Skeletal muscle tissue (tissue), 4 donors: Measurements from ENCODE around the gene PHF19. TPM values are rescaled to one million over a fixed set of nuclear protein-coding genes. Genes with fewer than 3 reads are reported as not detected.

Source experiments
- H3K27ac ChIP-seq: one replicate; pipeline ENCODE4 v1.7.0; 2013; ENCODE audit warnings: mild to moderate bottlenecking, low read depth, low read length, inconsistent platforms
- H3K27me3 ChIP-seq, 3 donors: one replicate each; pipeline ENCODE4 v1.7.0; 2013; ENCODE audit warnings: low read length in 3 of 3; ENCODE audit not compliant: control insufficient read depth in 3 of 3, insufficient read depth in 3 of 3
- H3K36me3 ChIP-seq, 3 donors: one replicate each; pipeline ENCODE4 v1.7.0; 2013; ENCODE audit warnings: low read length in 3 of 3; ENCODE audit not compliant: control insufficient read depth in 3 of 3, insufficient read depth in 3 of 3
- H3K4me1 ChIP-seq, 3 donors: one replicate each; pipeline ENCODE4 v1.7.0; 2013; ENCODE audit warnings: low read length in 3 of 3, mild to moderate bottlenecking in 3 of 3; ENCODE audit not compliant: control insufficient read depth in 3 of 3, insufficient read depth in 3 of 3
- H3K4me3 ChIP-seq, 3 donors: one replicate each; pipeline ENCODE4 v1.7.0; 2013; ENCODE audit warnings: low read length in 3 of 3
- H3K9ac ChIP-seq, 3 donors: one replicate each; pipeline ENCODE4 v1.7.0; 2013; ENCODE audit warnings: low read length in 3 of 3, mild to moderate bottlenecking in 3 of 3, moderate library complexity in 2 of 3, low read depth in 1 of 3
- H3K9me3 ChIP-seq, 3 donors: one replicate each; pipeline ENCODE4 v1.7.0; 2013; ENCODE audit warnings: low read length in 3 of 3; ENCODE audit not compliant: control insufficient read depth in 3 of 3
- total RNA-seq: library from RNA; depleted of rRNA; stranded (reverse); fragments of >200 nt; gene quantifications from one replicate; pipeline ENCODE4 v1.2.3, GENCODE V29; 2014
- donor health status: Osteomylitis.

PHF19 gene
- total RNA-seq, 1 donor from 2014 or later = 14.1 TPM

DNA sequence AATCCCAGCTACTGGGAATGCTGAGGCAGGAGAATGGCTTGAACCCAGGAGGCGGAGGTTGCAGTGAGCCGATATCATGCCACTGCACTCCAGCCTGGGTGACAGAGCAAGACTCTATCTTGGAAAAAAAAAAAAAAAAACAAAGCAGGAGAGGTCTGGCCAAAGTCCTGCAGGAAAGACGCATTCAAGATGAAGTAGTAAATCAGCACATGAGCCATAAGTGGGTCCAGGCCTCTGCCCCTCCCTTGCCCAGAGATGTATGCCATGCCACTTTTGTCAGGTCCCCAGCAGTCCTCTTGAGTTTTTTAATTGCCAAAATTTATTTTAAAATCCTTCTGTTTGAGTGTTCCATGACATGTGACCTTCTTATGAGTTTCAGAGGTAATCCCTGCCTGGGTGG lies 8.5 kb upstream of the PHF19 start:
- Histone ChIP-seq H3K4me1 (peaks cover 2 to 9% (median 8%) of the 10 kb centered on the region in 3 donors), H3K36me3 (no peaks in the 10 kb centered on the region), H3K27ac (no peak overlapping the region), H3K9ac (no peak overlapping the region), H3K4me3 (no peak overlapping the region), H3K9me3 (no peaks in the 10 kb centered on the region), H3K27me3 (peaks cover 0 to 6% (median 4%) of the 10 kb centered on the region in 3 donors)

DNA sequence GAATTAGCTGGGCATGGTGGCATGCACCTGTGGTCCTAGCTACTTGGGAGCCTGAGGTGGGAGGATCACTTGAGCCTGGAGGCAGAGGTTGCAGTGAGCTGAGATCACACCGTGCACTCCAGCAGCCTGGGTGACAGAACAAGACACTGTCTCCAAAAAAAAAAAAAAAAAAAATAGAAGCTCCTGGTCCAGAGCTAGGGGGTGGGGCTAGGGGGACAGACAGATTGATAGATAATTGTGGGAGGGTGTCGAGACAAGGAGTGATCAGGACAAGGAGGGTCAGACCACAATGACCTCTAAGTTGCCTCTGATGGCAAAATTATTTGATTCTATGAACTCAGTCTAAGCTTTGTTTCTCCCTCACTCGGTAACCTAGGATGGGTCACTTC lies 6.6 kb upstream of the PHF19 start:
- Histone ChIP-seq H3K9ac (no peak overlapping the region), H3K9me3 (no peaks in the 10 kb centered on the region), H3K36me3 (no peaks in the 10 kb centered on the region), H3K27me3 (peaks cover 3 to 16% (median 12%) of the 10 kb centered on the region in 3 donors), H3K4me1 (peaks cover 2 to 9% (median 8%) of the 10 kb centered on the region in 3 donors), H3K27ac (no peak overlapping the region), H3K4me3 (no peak overlapping the region)

GRCh38 chr9:120882935-120883607 lies 6.1 kb upstream of the PHF19 start:
- Histone ChIP-seq H3K4me1 (peaks cover 2 to 13% (median 8%) of the 10 kb centered on the region in 3 donors), H3K27me3 (peaks cover 5 to 21% (median 18%) of the 10 kb centered on the region in 3 donors), H3K27ac (no peak overlapping the region), H3K36me3 (no peaks in the 10 kb centered on the region), H3K9me3 (no peaks in the 10 kb centered on the region), H3K9ac (no peak overlapping the region), H3K4me3 (no peak overlapping the region)

DNA sequence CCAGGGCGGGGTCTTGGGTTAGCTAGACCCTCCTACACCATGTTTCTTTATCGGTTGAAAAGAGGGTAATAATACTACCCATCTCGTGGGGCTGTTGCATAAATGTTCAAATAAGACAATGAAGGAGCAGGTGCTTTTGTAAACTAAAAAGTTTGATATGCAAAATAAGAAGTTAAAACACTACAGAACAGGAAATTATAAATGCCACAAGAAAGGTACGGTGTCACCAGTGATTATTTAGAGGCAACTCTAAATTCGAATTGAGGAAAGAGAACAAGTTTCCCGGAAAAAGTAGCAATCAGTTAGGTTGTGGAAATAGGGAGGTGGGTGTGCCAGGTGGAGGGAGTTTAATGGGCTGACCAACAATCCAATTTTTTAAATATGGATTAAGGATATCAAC lies 2.5 kb upstream of the PHF19 start:
- Histone ChIP-seq H3K9ac (no peak overlapping the region), H3K4me1 (peaks cover 0 to 15% (median 11%) of the 10 kb centered on the region in 3 donors), H3K4me3 (no peak overlapping the region), H3K9me3 (no peaks in the 10 kb centered on the region), H3K27me3 (peaks cover 5 to 29% (median 24%) of the 10 kb centered on the region in 3 donors), H3K36me3 (no peaks in the 10 kb centered on the region), H3K27ac (no peak overlapping the region)

DNA sequence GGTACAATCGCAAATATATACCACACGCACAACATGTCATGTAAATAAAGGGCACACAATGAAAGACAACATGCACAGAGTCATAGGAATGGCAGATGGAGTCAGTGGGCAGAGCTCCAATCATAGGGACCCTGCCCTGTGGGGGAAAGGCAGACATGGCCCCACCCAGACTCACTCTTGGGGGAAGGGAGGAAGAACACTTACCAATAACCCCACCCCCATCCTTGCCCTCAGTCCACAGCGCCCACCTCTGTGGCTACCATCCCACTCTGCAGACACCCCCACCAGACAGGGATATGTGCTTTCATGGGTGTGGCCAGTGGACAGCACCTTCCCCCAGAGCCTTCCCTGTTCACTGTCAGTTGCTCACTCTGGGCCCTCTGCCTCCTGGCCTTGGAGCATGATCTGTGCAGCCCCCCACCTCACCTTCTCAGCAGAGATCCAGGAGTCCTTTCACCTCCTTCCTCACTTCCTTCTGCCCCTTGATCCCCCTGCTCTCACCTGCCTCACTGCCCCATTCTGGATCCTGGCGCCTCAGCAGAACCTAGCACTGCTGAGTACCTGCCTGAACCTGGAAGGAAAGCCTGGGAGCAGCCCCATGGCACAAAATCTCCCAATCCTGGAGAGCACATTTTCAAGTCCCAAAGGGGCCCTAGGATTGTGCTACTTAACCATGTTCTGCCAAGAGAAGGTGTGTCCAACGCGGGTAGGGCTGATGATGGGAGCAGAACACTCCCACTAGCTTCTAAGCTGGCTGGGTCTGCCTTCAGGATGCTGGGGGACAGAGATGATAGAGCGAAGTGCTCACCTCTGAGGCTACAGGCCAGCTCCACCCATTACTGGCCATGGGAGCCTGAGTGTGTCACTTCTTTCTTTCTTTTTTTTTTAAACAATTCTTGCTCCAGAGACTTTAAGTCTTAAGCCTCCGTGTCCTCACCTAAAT lies 1.5 kb upstream of the PHF19 start:
- Histone ChIP-seq H3K27me3 (peaks cover 5 to 29% (median 24%) of the 10 kb centered on the region in 3 donors), H3K9me3 (no peaks in the 10 kb centered on the region), H3K27ac (no peak overlapping the region), H3K9ac (peak overlapping the region in 1 of 3 donors; percentile 59), H3K4me1 (peaks cover 0 to 15% (median 11%) of the 10 kb centered on the region in 3 donors), H3K36me3 (no peaks in the 10 kb centered on the region), H3K4me3 (no peak overlapping the region)

- Histone ChIP-seq H3K4me3 (peak overlapping the region; percentile 67 to 93 (median 85)), H3K27ac (no peak overlapping the region), H3K9ac (peak overlapping the region; percentile 59 to 82 (median 76)), H3K36me3 (peaks cover 0 to 2% (median 0%) of the 10 kb centered on the region in 3 donors), H3K9me3 (no peaks in the 10 kb centered on the region), H3K4me1 (peaks cover 0 to 15% (median 11%) of the 10 kb centered on the region in 3 donors), H3K27me3 (peaks cover 5 to 29% (median 21%) of the 10 kb centered on the region in 3 donors)
These were observed 467 bp upstream of the PHF19 start for GRCh38 chr9:120877276-120878034.

DNA sequence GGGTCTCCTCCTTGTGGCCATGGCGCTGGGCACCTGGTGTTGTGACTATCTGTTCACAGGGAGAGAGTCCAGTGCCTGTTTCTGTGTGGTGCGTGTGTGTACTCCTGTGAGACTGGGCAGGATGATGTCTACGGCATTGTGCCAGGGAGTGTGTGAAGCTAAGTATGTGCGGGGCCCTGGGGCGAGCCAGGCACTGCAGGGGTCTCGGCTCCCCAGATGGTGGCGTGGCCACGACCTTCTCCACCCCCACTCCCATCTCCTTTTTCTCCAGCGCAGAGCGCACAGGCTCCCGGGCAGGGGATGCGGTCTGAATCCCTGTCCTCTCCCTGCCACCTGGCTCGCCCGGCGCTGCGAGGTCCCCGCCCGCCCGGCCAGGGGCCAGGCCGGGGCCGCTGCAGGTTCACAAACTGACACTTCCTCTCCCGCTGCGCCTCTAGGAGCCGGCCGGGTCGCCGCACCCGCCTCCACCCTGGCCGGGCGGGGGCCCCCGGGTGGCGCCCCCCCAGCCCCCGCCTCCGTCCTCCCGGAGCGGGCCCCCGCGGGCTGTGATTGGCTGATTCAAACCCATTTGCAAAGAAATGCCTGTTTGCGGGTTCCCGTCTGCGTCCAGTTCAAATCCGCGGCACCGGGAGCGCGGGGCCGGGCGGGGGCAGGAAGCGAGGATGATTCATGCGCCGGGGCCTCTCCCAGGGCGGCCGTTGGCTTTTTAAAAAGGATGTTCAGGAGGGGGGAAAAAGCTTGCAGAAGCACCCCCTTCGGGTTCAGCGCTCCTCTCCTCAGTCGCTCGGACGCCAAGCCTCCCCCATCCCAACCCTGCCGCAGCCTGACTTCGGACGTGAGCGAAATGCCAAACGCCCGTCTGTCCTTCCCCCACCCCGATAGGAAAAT lies 790 bp downstream of the PHF19 start:
- Histone ChIP-seq H3K9ac (peak overlapping the region in 2 of 3 donors; percentile 59 to 70), H3K4me3 (peak overlapping the region; percentile 64 to 70 (median 69))

DNA sequence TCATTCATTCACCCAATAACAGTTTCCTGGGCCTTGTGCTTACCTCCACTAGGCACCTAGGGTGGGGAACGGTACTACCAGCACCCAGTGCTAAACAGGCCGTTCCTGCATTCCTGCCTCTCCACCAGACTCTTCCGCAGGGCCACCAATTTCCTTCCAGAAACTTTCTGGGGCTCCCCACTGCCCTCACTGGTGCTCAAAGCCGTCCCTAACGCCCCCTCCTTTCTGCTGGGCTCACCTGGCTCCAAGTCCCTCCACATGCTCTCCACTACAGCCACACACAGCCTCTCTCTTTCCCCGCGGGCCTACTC lies 1.4 kb downstream of the PHF19 start:
- peaks cover 0 to 15% (median 11%) of the 10 kb centered on the region in 3 donors for H3K4me1 ChIP-seq
- H3K9me3 ChIP-seq = no peaks in the 10 kb centered on the region
- H3K27ac ChIP-seq = peak overlapping the region; percentile 72
- H3K9ac ChIP-seq = peak overlapping the region in 2 of 3 donors; percentile 59 to 70
- H3K27me3 ChIP-seq = peaks cover 5 to 25% (median 18%) of the 10 kb centered on the region in 3 donors
- peaks cover 0 to 2% (median 0%) of the 10 kb centered on the region in 3 donors for H3K36me3 ChIP-seq
- H3K4me3 ChIP-seq = peak overlapping the region in 1 of 3 donors; percentile 64

More for the DNA sequence above, 790 bp downstream of the PHF19 start:
- Histone ChIP-seq H3K9me3 (no peaks in the 10 kb centered on the region), H3K36me3 (peaks cover 0 to 2% (median 0%) of the 10 kb centered on the region in 3 donors), H3K27ac (peak overlapping the region; percentile 72), H3K4me1 (peaks cover 0 to 15% (median 11%) of the 10 kb centered on the region in 3 donors), H3K27me3 (peaks cover 5 to 25% (median 18%) of the 10 kb centered on the region in 3 donors)

DNA sequence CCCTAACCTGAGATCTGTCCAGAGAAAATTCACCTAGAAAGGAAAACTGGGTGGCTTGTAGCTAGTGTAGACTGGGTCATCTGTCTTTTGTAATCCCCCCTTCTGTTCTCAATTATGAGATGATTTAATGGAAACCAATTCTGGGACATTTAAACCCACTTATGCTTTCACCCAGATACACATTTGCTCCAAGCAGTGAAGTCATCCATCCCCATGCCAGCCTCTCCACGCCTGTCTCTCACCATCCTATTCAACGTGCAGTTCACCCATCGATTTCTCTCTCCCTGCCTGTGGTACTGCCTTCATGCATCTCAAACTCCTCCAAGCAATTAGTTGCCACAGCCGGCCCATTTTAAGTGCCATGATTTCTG lies 1.8 kb downstream of the PHF19 start:
- H3K36me3 ChIP-seq = peaks cover 0 to 2% (median 0%) of the 10 kb centered on the region in 3 donors
- H3K27ac ChIP-seq = no peak overlapping the region
- H3K4me1 ChIP-seq = peaks cover 0 to 15% (median 11%) of the 10 kb centered on the region in 3 donors
- no peaks in the 10 kb centered on the region for H3K9me3 ChIP-seq
- H3K27me3 ChIP-seq = peaks cover 5 to 25% (median 18%) of the 10 kb centered on the region in 3 donors
- H3K4me3 ChIP-seq = no peak overlapping the region
- H3K9ac ChIP-seq = no peak overlapping the region
